K562 (cell line): ENCODE results near the gene PLEKHO2. TPM values are rescaled to one million over a fixed set of nuclear protein-coding genes. Genes with fewer than 3 reads are reported as not detected.
A peak's percentile ranks its signal among the peaks of the same experiment; 100 is the strongest.

Experiments
- ATAC-seq: fragments of 200-7000 bp; cut with Tn5 transposase; 3 replicates; pipeline ENCODE4 v1.9.1; 2020; ENCODE audit warnings: moderate library complexity
- BruUV-seq: library from RNA; stranded (reverse); fragments of 400-500 nt; replicated peaks from 2 replicates; lab custom pipeline; 2021; lab: Mats Ljungman, UMichigan
- CTCF ChIA-PET: fragments of 300-600 bp; formaldehyde crosslinking; extraction: SDS; loops from one replicate; lab custom pipeline; 2021; ENCODE audit warnings: low intra/inter-chr PET ratio; lab: Yijun Ruan, JAX
- POLR2A ChIA-PET: fragments of 300-600, 350-650 bp; sonication (Branson Sonifier 250); formaldehyde crosslinking; extraction: SDS; loops from one replicate; lab custom pipeline; 2021; ENCODE audit warnings: antibody characterized with exemption, inconsistent platforms; lab: Yijun Ruan, JAX
- DNase-seq, 4 experiments: peaks; one replicate each; pipeline versions ENCODE4 v3.0.0 to v3.0.0-alpha.2; 2011 to 2018; ENCODE audit warnings: low spot score in 3 of 4, mixed read lengths in 3 of 4; ENCODE audit errors: extremely low read depth in 1 of 4
- FAIRE-seq: peaks from 2 replicates; lab custom pipeline; 2011; peaks lifted over from hg19 to GRCh38; lab: Jason Lieb, UNC
- H2AFZ ChIP-seq: 2 replicates; pipeline ENCODE4 v1.6.0; 2011; ENCODE audit warnings: low read depth, low read length, control low read depth, inconsistent platforms
- H3K27ac ChIP-seq: fragments of 200-600 bp; 3 replicates; pipeline ENCODE4 v1.8.0; 2011; ENCODE audit warnings: low read depth, mild to moderate bottlenecking, control low read depth, inconsistent platforms, low read length, moderate library complexity, mixed read lengths; ENCODE audit errors: extremely low read depth
- H3K27me3 ChIP-seq, 2 experiments: fragments of 300-600 bp in 1 of 2; 2 replicates in 1 of 2; 3 replicates in 1 of 2; pipeline versions ENCODE4 v1.6.0 to v1.8.0; 2011; ENCODE audit warnings: inconsistent platforms in 2 of 2, low read length in 2 of 2, mild to moderate bottlenecking in 1 of 2, mixed read lengths in 1 of 2, moderate library complexity in 1 of 2; ENCODE audit not compliant: control insufficient read depth in 2 of 2, insufficient read depth in 2 of 2
- H3K36me3 ChIP-seq: fragments of 300-600 bp; 3 replicates; pipeline ENCODE4 v1.8.0; 2011; ENCODE audit warnings: mild to moderate bottlenecking, low read length, inconsistent platforms; ENCODE audit not compliant: control insufficient read depth, insufficient read depth
- H3K4me1 ChIP-seq, 2 experiments: fragments of 200-600 bp in 1 of 2; replicated peaks in 1 of 2; 2 replicates in 1 of 2; 3 replicates in 1 of 2; pipeline versions ENCODE4 v1.5.1 to v1.8.0; 2011; ENCODE audit warnings: inconsistent platforms in 2 of 2, low read length in 2 of 2, mild to moderate bottlenecking in 1 of 2, mixed read lengths in 1 of 2, moderate library complexity in 1 of 2; ENCODE audit not compliant: control insufficient read depth in 2 of 2, insufficient read depth in 2 of 2
- H3K4me2 ChIP-seq: 2 replicates; pipeline ENCODE4 v1.6.1; 2011; ENCODE audit warnings: low read length, control low read depth, inconsistent platforms, mixed read lengths; ENCODE audit not compliant: insufficient read depth
- H3K4me3 ChIP-seq: fragments of 200-600 bp; sonication (generic), shearing (Covaris generic); 2 replicates; pipeline ENCODE4 v1.5.1; 2016; ENCODE audit warnings: control low read depth, inconsistent platforms
- H3K79me2 ChIP-seq: fragments of 200-600 bp; 3 replicates; pipeline ENCODE4 v1.8.0; 2011; ENCODE audit warnings: low read length, inconsistent platforms; ENCODE audit not compliant: control insufficient read depth, insufficient read depth
- H3K9ac ChIP-seq, 2 experiments: 2 replicates each; pipeline versions ENCODE4 v1.6.0 to v1.6.1; 2011; ENCODE audit warnings: low read depth in 2 of 2, low read length in 2 of 2, control low read depth in 1 of 2, inconsistent platforms in 1 of 2, mild to moderate bottlenecking in 1 of 2, mixed read lengths in 1 of 2; ENCODE audit not compliant: insufficient read depth in 1 of 2
- H3K9me1 ChIP-seq: one replicate; pipeline ENCODE4 v1.6.0; 2011; ENCODE audit warnings: inconsistent platforms, mild to moderate bottlenecking, low read length, moderate library complexity; ENCODE audit not compliant: control insufficient read depth, insufficient read depth
- H3K9me3 ChIP-seq: replicated peaks from 2 replicates; pipeline ENCODE4 v1.5.1; 2011; ENCODE audit warnings: low read depth, low read length, inconsistent platforms; ENCODE audit not compliant: control insufficient read depth, insufficient read depth
- H4K20me1 ChIP-seq: replicated peaks from 2 replicates; pipeline ENCODE4 v1.6.1; 2011; ENCODE audit warnings: low read length, inconsistent platforms, mixed read lengths; ENCODE audit not compliant: control insufficient read depth, insufficient read depth
- FOXA1 ChIP-seq: fragments of 450-650 bp; IDR thresholded peaks from 2 replicates; pipeline ENCODE4 v1.6.1; 2016; ENCODE audit warnings: mild to moderate bottlenecking, borderline replicate concordance
- HIVEP1 ChIP-seq: fragments of 250-450 bp; sonication (Bioruptor Pico); IDR thresholded peaks from 2 replicates; pipeline ENCODE4 v1.4.0; 2020; ENCODE audit warnings: mild to moderate bottlenecking
- KDM5B ChIP-seq: fragments of 200-600 bp; sonication (generic); IDR thresholded peaks from 2 replicates; pipeline ENCODE4 v1.6.1; 2012; ENCODE audit warnings: low read depth, mild to moderate bottlenecking, moderate library complexity, low read length, control low read depth, inconsistent platforms; ENCODE audit not compliant: insufficient replicate concordance
- NFIC ChIP-seq: fragments of 450-650 bp; IDR thresholded peaks from 2 replicates; pipeline ENCODE4 v1.6.1; 2017; ENCODE audit warnings: mild to moderate bottlenecking, inconsistent platforms
- RBM22 ChIP-seq: fragments of 200-400 bp; formaldehyde crosslinking; IDR thresholded peaks from 2 replicates; pipeline ENCODE4 v1.6.1; 2018; ENCODE audit warnings: low read length, low read depth; ENCODE audit not compliant: poor library complexity, severe bottlenecking
- SMARCB1 ChIP-seq: IDR thresholded peaks from 2 replicates; pipeline ENCODE4 v1.6.1; 2011; ENCODE audit warnings: improper control_type of control experiment, low read depth; ENCODE audit not compliant: insufficient read length
- TBL1XR1 ChIP-seq, 2 experiments: IDR thresholded peaks; 2 replicates each; pipeline ENCODE4 v1.6.1; 2012; ENCODE audit warnings: improper control_type of control experiment in 2 of 2, low read length in 2 of 2, mild to moderate bottlenecking in 1 of 2
- ZBTB8A ChIP-seq: fragments of 450-650 bp; IDR thresholded peaks from 2 replicates; pipeline ENCODE4 v1.6.1; 2018; ENCODE audit warnings: mild to moderate bottlenecking, moderate library complexity; ENCODE audit not compliant: partially characterized antibody
- ZNF551 ChIP-seq: fragments of 250-450 bp; sonication (Bioruptor Pico); IDR thresholded peaks from 2 replicates; pipeline ENCODE4 v1.5.0; 2021; ENCODE audit warnings: mild to moderate bottlenecking, moderate library complexity
- WGBS: fragments of 100-300 bp; shearing (Covaris generic); methylation state at CpG from one replicate; pipeline ENCODE4 v1.1.6; 2016; ENCODE audit warnings: low coverage, mixed read lengths; ENCODE audit not compliant: insufficient coverage; ENCODE audit errors: missing lambda C conversion rate; 5-methylcytosine and 5-hydroxymethylcytosine counted together
- in situ Hi-C: fragments of 300-500 bp; cut with MboI; formaldehyde crosslinking; loops from 4 replicates; pipeline ENCODE4 v1.15.0; 2018; ENCODE audit warnings: inconsistent platforms, mixed read lengths
- intact Hi-C: fragments of 100-400 bp; cut with micrococcal nuclease; formaldehyde crosslinking; loops from 2 replicates; pipeline ENCODE4 v1.14.2; 2022
- polyA plus RNA-seq, 8 experiments: library from polyadenylated mRNA; depleted of rRNA in 4 of 8; stranded (reverse) in 5 of 8; unstranded in 3 of 8; fragments of >200 nt; fragmentation: Nextera tagmentation in 2 of 8; fragmentation: Illumina TruSeq in 1 of 8; extraction: Ambion mirVana in 2 of 8; extraction: Trizol in 1 of 8; gene quantifications; 2 replicates each; pipeline versions ENCODE4 v1.2.1 to v1.2.3, GENCODE V29; 2011 to 2014; ENCODE audit warnings: inconsistent platforms in 1 of 8, missing spikeins in 1 of 8
- total RNA-seq, 7 experiments: library from RNA; depleted of rRNA in 6 of 7; stranded (reverse); fragments of >200 nt in 6 of 7; fragmentation: Illumina TruSeq in 2 of 7; extraction: Trizol in 2 of 7; gene quantifications; 2 replicates each; pipeline versions ENCODE4 v1.2.1 to v1.2.3, GENCODE V29; 2011 to 2021; ENCODE audit warnings: low replicate concordance in 1 of 7
- TF ChIP-seq, protein P1 (sequence below): fragments of 250-450 bp; sonication (Bioruptor Pico); IDR thresholded peaks from 2 replicates; pipeline ENCODE4 v1.4.0; 2020; ENCODE audit warnings: mild to moderate bottlenecking
- TF ChIP-seq, protein P2 (sequence below), 2 experiments: fragments of 450-650 bp; IDR thresholded peaks; 2 replicates each; pipeline ENCODE4 v1.6.1; 2016

The PLEKHO2 gene
- total and polyA plus RNA-seq, 9 of the 15 experiments (the other 6 are each of a cell fraction or from before 2014, with no cell fraction given), result 0.24 to 8.8 (median 5.5) TPM

DNA sequence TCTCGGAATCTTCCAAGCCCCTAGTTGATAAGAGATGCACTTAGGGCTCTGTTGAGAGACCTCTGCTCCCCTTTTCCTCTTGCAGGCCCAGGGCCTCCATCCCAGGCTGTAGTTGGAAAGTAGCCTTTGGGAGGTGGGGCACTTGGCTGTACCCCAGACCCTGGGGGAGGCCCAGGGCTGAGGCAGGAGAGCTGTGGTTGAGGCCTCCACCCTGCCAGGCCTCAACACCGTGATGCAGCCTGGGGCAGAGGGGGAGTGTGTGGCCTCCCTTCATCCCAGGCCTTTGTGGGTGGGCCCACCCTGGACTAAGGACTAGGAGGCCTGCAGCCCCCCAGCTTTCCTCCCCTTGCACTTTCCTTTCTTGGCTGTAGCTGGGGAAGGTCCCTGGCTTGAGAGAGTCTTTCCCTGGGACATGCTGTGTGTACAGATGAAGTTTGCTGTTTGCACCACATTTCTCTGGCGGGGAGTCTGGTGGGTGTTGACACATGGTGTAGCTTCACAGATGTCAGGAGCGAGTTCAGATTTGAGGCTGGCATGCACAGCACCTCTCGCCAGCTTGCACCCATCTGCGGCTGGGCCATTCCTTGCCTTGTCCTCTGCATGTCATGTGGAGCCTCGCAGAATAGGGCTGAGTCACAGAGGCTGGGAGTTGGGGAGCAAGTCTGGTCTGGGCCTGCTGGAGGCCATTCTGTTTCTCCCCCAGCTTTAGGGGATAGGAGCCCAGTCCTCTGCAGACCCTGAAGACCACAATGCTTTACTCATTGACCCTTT is 13.7 kb downstream of the PLEKHO2 start:
- ChIA-PET POLR2A (interaction anchor here (0.7 to 2.3 kb wide), 6 partner anchors 9 to 46 kb away, joined by 3 to 10 read pairs (median 4); no protein-coding TSS in a partner anchor), CTCF (no interaction called here)
- Histone ChIP-seq H4K20me1 (peaks cover 5% of the 10 kb centered on the region; the same call in 1 of the 2 replicates), H3K4me2 (no peak overlapping the region), H3K4me3 (no peak overlapping the region), H2AFZ (no peak overlapping the region), H3K4me1 (peaks cover 0 to 9% of the 10 kb centered on the region in 2 experiments; a peak in 3 of 5 replicates), H3K9ac (0 out of 4 replicates have a peak overlapping the region, but pooled peaks of 1 of the 2 experiments have one; percentile 28), H3K9me3 (no peaks in the 10 kb centered on the region), H3K79me2 (no peaks in the 10 kb centered on the region), H3K27ac (no peak overlapping the region), H3K27me3 (no peaks in the 10 kb centered on the region), H3K36me3 (peaks cover 53% of the 10 kb centered on the region; the same call in 2 of the 3 replicates), H3K9me1 (no peaks in the 10 kb centered on the region)
- BruUV-seq, result no TSS peak
- intact Hi-C loops, result no loop called here
- TF ChIP-seq TBL1XR1 (IDR thresholded peaks at IDR 0.05; ENCODE audit: low read length in 2 of 2) (no peak), RBM22 (no peak), HIVEP1 (no peak), ZBTB8A (no peak), NFIC (no peak), SMARCB1 (no peak), FOXA1 (no peak), KDM5B (no peak), ZNF551 (CRISPR knock-in tag) (no peak)
- TF ChIP-seq, protein P1, sequence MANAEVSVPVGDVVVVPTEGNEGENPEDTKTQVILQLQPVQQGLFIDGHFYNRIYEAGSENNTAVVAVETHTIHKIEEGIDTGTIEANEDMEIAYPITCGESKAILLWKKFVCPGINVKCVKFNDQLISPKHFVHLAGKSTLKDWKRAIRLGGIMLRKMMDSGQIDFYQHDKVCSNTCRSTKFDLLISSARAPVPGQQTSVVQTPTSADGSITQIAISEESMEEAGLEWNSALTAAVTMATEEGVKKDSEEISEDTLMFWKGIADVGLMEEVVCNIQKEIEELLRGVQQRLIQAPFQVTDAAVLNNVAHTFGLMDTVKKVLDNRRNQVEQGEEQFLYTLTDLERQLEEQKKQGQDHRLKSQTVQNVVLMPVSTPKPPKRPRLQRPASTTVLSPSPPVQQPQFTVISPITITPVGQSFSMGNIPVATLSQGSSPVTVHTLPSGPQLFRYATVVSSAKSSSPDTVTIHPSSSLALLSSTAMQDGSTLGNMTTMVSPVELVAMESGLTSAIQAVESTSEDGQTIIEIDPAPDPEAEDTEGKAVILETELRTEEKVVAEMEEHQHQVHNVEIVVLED (CRISPR knock-in tag), result no peak
- TF ChIP-seq, protein P2, sequence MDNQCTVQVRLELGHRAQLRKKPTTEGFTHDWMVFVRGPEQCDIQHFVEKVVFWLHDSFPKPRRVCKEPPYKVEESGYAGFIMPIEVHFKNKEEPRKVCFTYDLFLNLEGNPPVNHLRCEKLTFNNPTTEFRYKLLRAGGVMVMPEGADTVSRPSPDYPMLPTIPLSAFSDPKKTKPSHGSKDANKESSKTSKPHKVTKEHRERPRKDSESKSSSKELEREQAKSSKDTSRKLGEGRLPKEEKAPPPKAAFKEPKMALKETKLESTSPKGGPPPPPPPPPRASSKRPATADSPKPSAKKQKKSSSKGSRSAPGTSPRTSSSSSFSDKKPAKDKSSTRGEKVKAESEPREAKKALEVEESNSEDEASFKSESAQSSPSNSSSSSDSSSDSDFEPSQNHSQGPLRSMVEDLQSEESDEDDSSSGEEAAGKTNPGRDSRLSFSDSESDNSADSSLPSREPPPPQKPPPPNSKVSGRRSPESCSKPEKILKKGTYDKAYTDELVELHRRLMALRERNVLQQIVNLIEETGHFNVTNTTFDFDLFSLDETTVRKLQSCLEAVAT (IDR thresholded peaks at IDR 0.05), result no peak
- ATAC-seq (no peak), DNase-seq (no peak), FAIRE-seq (no peak)
- WGBS, result 77% methylated on average over 6 of the region's 7 CpGs
- in situ Hi-C loops, result no loop called here
